ENCODE results near the gene CREB3L2.

The CREB3L2 gene

DNA sequence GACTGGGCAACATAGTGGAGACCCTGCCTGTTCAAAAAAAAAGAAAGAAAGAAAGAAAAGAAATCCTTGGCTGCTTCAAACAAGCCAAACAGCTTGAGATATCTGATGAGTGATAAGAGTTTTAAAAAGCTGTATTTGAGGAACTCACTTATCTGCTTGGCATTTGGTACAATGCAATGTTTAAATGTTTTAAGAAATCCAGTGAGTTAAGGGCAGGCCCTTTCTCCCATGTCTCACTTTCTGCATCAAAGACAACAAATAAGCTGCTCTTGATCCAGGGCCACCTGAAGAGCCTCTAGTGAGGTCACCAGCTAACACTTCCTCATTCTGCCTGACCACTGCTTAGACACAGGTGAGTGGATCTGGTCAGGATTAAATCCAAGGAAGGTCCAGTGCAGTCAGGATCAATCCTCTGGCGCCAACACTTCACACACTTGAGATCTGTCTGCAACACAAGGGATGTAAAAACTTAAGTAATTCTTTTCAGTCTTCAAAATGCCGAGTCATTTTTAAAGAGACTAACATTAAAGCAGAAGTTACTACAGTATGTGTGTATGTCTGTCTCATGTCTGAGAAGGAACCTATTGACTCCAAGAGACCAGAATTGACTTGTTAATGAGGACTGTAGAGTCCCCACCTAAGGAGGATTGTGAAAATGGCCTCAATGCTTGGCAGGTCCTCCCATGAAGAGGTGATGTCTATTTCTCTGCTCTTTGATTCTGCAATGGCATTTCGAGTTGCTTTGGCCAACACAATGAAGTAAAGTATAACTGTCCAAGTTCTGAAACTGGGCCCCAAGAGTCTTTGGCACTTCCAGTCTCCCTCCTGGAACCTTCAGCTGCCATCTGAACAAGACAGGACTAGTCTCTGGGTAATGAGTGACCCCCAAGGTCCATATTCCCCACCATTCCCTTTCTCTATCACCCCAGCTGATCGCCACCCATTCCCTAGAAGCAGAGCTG, 43.1 kb downstream of the CREB3L2 start:
- no peak overlapping the region for H3K4me3 ChIP-seq (replicated peaks; ENCODE audit: insufficient read depth, low read length)
- TF ChIP-seq POLR2AphosphoS5 (IDR thresholded peaks at IDR 0.05; ENCODE audit: low read depth) (no peak), SPI1 (IDR thresholded peaks at IDR 0.05; ENCODE audit: borderline replicate concordance, low read depth) (peak; percentile 80)
- TF ChIP-seq, protein P1, sequence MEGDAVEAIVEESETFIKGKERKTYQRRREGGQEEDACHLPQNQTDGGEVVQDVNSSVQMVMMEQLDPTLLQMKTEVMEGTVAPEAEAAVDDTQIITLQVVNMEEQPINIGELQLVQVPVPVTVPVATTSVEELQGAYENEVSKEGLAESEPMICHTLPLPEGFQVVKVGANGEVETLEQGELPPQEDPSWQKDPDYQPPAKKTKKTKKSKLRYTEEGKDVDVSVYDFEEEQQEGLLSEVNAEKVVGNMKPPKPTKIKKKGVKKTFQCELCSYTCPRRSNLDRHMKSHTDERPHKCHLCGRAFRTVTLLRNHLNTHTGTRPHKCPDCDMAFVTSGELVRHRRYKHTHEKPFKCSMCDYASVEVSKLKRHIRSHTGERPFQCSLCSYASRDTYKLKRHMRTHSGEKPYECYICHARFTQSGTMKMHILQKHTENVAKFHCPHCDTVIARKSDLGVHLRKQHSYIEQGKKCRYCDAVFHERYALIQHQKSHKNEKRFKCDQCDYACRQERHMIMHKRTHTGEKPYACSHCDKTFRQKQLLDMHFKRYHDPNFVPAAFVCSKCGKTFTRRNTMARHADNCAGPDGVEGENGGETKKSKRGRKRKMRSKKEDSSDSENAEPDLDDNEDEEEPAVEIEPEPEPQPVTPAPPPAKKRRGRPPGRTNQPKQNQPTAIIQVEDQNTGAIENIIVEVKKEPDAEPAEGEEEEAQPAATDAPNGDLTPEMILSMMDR (IDR thresholded peaks at IDR 0.05; ENCODE audit: insufficient read depth, low read length) = no peak
- TF ChIP-seq, protein P2, sequence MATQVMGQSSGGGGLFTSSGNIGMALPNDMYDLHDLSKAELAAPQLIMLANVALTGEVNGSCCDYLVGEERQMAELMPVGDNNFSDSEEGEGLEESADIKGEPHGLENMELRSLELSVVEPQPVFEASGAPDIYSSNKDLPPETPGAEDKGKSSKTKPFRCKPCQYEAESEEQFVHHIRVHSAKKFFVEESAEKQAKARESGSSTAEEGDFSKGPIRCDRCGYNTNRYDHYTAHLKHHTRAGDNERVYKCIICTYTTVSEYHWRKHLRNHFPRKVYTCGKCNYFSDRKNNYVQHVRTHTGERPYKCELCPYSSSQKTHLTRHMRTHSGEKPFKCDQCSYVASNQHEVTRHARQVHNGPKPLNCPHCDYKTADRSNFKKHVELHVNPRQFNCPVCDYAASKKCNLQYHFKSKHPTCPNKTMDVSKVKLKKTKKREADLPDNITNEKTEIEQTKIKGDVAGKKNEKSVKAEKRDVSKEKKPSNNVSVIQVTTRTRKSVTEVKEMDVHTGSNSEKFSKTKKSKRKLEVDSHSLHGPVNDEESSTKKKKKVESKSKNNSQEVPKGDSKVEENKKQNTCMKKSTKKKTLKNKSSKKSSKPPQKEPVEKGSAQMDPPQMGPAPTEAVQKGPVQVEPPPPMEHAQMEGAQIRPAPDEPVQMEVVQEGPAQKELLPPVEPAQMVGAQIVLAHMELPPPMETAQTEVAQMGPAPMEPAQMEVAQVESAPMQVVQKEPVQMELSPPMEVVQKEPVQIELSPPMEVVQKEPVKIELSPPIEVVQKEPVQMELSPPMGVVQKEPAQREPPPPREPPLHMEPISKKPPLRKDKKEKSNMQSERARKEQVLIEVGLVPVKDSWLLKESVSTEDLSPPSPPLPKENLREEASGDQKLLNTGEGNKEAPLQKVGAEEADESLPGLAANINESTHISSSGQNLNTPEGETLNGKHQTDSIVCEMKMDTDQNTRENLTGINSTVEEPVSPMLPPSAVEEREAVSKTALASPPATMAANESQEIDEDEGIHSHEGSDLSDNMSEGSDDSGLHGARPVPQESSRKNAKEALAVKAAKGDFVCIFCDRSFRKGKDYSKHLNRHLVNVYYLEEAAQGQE (IDR thresholded peaks at IDR 0.05; ENCODE audit: insufficient replicate concordance, low read depth) = peak; percentile 82
- H3K27ac ChIP-seq (replicated peaks) = peak overlapping the region; percentile 35; the same call in 1 of the 2 replicates
- H3K27me3 ChIP-seq (ENCODE audit: insufficient read depth, poor library complexity, severe bottlenecking) = no peaks in the 10 kb centered on the region
- peak in 1 of 2 experiments; percentile 23 for DNase-seq (ENCODE audit: low read depth in 1 of 2, low spot score in 1 of 2)

DNA sequence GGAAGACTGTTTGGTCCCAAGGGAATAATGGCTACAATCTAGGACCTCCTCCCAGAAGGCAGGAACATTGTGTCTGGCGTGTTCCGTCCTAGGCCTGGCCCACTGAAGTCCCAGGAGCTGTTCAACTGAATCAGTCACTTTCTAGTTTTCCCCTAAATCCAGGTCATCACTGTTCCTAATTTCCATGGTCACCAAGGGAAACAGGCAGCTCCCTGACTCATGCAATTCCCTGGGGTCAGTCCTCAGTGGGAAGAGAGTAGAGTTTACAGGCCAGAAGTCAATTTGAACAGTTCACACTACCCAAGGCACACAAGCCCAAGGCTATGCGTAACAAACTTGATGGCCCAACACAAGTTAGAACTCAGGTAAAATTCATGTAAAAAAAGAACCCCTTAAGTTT, 44.0 kb downstream of the CREB3L2 start:
- no peaks in the 10 kb centered on the region for H3K27me3 ChIP-seq (ENCODE audit: insufficient read depth, poor library complexity, severe bottlenecking)
- TF ChIP-seq, protein P2 (IDR thresholded peaks at IDR 0.05; ENCODE audit: insufficient replicate concordance, low read depth) = no peak
- TF ChIP-seq, protein P1 (IDR thresholded peaks at IDR 0.05; ENCODE audit: insufficient read depth, low read length) = no peak
- TF ChIP-seq SPI1 (IDR thresholded peaks at IDR 0.05; ENCODE audit: borderline replicate concordance, low read depth) (no peak), POLR2AphosphoS5 (IDR thresholded peaks at IDR 0.05; ENCODE audit: low read depth) (no peak), GABPA (IDR thresholded peaks at IDR 0.05; ENCODE audit: low read depth) (no peak)
- no peak overlapping the region for H3K27ac ChIP-seq (replicated peaks)
- DNase-seq (ENCODE audit: low read depth in 1 of 2, low spot score in 1 of 2) = no peak
- H3K4me3 ChIP-seq (replicated peaks; ENCODE audit: insufficient read depth, low read length) = no peak overlapping the region

GRCh38 chr7:137956591-137956990, 45.3 kb downstream of the CREB3L2 start:
- DNase-seq (ENCODE audit: low read depth in 1 of 2, low spot score in 1 of 2) = no peak
- Histone ChIP-seq H3K27ac (replicated peaks) (no peak overlapping the region), H3K27me3 (ENCODE audit: insufficient read depth, poor library complexity, severe bottlenecking) (no peaks in the 10 kb centered on the region), H3K4me3 (replicated peaks; ENCODE audit: insufficient read depth, low read length) (no peak overlapping the region)
- TF ChIP-seq, protein P1 (IDR thresholded peaks at IDR 0.05; ENCODE audit: insufficient read depth, low read length) = no peak
- no peak for TF ChIP-seq POLR2AphosphoS5 (IDR thresholded peaks at IDR 0.05; ENCODE audit: low read depth)
- TF ChIP-seq SPI1 (IDR thresholded peaks at IDR 0.05; ENCODE audit: borderline replicate concordance, low read depth) = no peak
- TF ChIP-seq, protein P2 (IDR thresholded peaks at IDR 0.05; ENCODE audit: insufficient replicate concordance, low read depth) = no peak
- TF ChIP-seq GABPA (IDR thresholded peaks at IDR 0.05; ENCODE audit: low read depth) = no peak

All from HL-60 (cell line).